ENCODE results near the gene NKD1.

DNA sequence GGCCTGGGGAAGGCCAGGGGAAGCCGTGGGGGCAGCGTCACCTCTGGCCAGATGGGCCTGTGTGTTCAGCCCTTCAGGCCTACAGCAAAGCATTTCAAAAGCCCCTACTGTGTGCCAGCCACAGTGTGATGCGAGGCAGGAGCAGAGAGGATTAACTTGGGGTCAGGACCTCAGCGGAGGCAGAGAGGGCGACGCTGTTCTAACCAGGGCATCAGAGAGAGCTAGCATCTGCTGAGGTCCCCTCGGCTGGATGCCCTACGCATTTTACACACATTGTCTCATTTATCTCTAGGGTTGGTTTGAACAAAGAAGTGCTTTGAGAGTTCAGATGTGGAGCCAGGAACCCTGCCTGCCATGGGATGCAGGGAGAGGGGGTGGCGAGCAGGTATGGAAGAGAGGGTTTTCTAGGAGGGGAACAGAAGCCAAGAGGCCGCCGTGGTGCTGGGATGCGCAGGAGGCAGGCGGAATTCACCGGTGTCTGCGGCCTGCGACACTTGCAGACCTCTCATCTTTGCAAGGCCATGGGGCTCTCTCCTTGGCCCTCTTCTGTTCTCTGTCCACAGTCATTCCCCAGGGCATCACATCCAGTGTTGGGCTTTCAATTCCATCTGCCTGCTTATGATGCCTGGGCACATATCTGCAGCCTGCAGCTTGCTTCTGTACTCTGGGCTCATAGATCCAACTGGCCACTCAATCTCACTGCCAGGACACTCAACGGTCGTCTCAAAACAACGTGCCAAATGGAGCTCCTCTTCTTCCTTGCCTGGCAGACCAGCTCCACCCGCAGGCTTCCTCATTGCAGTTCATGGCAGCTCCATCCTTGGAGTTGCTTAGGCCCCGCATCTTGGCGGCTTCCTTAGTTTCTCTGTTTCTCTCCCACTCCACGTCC lies 8.1 kb upstream of the NKD1 start:
- TF ChIP-seq CTCF (IDR thresholded peaks at IDR 0.05) (no peak), POLR2A (IDR thresholded peaks at IDR 0.05) (no peak)
